GM12878 (cell line): ENCODE measurements around the gene MRTFB. TPM values are rescaled to one million over a fixed set of nuclear protein-coding genes. Genes with fewer than 3 reads are reported as not detected.

ENCODE experiments used
- ATAC-seq: fragments of 200-7000 bp; cut with Tn5 transposase; 3 replicates; pipeline ENCODE4 v1.9.1; 2020; ENCODE audit warnings: mild to moderate bottlenecking, moderate library complexity
- BruUV-seq: library from RNA; stranded (reverse); fragments of 400-500 nt; replicated peaks from 2 replicates; lab custom pipeline; 2021; lab: Mats Ljungman, UMichigan
- CTCF ChIA-PET: fragments of 300-600 bp; sonication (Branson Sonifier 250); formaldehyde crosslinking; extraction: SDS; loops from one replicate; lab custom pipeline; 2021; ENCODE audit warnings: inconsistent platforms; lab: Yijun Ruan, JAX
- POLR2A ChIA-PET: fragments of 350-600 bp; formaldehyde crosslinking; extraction: SDS; loops from one replicate; lab custom pipeline; 2021; ENCODE audit warnings: inconsistent platforms; lab: Charles Lee
- RAD21 ChIA-PET: fragments of 300-600 bp; sonication (Branson Sonifier 250); formaldehyde crosslinking; loops from one replicate; lab custom pipeline; 2023; ENCODE audit warnings: antibody characterized with exemption; ENCODE audit not compliant: unreplicated experiment; lab: Charles Lee
- SMC1A ChIA-PET: fragments of 300-600 bp; sonication (Branson Sonifier 250); formaldehyde crosslinking; loops from one replicate; lab custom pipeline; 2023; ENCODE audit not compliant: unreplicated experiment, uncharacterized antibody; lab: Charles Lee
- DNase-seq: peaks from one replicate; pipeline ENCODE4 v3.0.0-alpha.2; 2011; ENCODE audit warnings: low read depth, low spot score
- FAIRE-seq: peaks from 3 replicates; lab custom pipeline; 2011; peaks lifted over from hg19 to GRCh38; lab: Jason Lieb, UNC
- H2AFZ ChIP-seq: 2 replicates; pipeline ENCODE4 v1.6.0; 2011; ENCODE audit warnings: low read depth, low read length, control low read depth; ENCODE audit not compliant: control insufficient read depth
- H3K27ac ChIP-seq: 2 replicates; pipeline ENCODE4 v1.5.1; 2011; ENCODE audit warnings: control low read depth; ENCODE audit not compliant: control insufficient read depth, insufficient read depth
- H3K27me3 ChIP-seq, 2 experiments: replicated peaks in 1 of 2; 2 replicates each; pipeline versions ENCODE4 v1.6.0 to v1.6.1; 2011; ENCODE audit warnings: low read length in 1 of 2; ENCODE audit not compliant: control insufficient read depth in 2 of 2, insufficient read depth in 2 of 2
- H3K36me3 ChIP-seq, 2 experiments: 2 replicates each; pipeline ENCODE4 v1.5.1; 2011; ENCODE audit warnings: low read length in 1 of 2; ENCODE audit not compliant: control insufficient read depth in 2 of 2, insufficient read depth in 2 of 2
- H3K4me1 ChIP-seq: 2 replicates; pipeline ENCODE4 v1.6.1; 2011; ENCODE audit warnings: mild to moderate bottlenecking, low read length, moderate library complexity, mixed read lengths; ENCODE audit not compliant: control insufficient read depth, insufficient read depth
- H3K4me2 ChIP-seq: 2 replicates; pipeline ENCODE4 v1.6.0; 2011; ENCODE audit warnings: control low read depth; ENCODE audit not compliant: control insufficient read depth, insufficient read depth
- H3K4me3 ChIP-seq: fragments of 200-600 bp; sonication (generic); 2 replicates; pipeline ENCODE4 v1.5.1; 2016
- H3K79me2 ChIP-seq: 2 replicates; pipeline ENCODE4 v1.6.0; 2011; ENCODE audit warnings: low read length; ENCODE audit not compliant: control insufficient read depth, insufficient read depth
- H3K9ac ChIP-seq: 2 replicates; pipeline ENCODE4 v1.8.0; 2011; ENCODE audit warnings: low read length, control low read depth, mixed read lengths; ENCODE audit not compliant: control insufficient read depth, insufficient read depth
- H3K9me3 ChIP-seq: replicated peaks from 3 replicates; pipeline ENCODE4 v1.5.1; 2011; ENCODE audit warnings: mild to moderate bottlenecking, low read length; ENCODE audit not compliant: control insufficient read depth, insufficient read depth
- H4K20me1 ChIP-seq: 2 replicates; pipeline ENCODE4 v1.6.0; 2011; ENCODE audit not compliant: control insufficient read depth, insufficient read depth
- ATF7 ChIP-seq: fragments of 450-650 bp; IDR thresholded peaks from 2 replicates; pipeline ENCODE4 v1.6.1; 2016; ENCODE audit warnings: low read depth, mild to moderate bottlenecking
- CREM ChIP-seq: IDR thresholded peaks from 2 replicates; pipeline ENCODE4 v1.6.1; 2014; ENCODE audit warnings: antibody characterized with exemption, low read depth
- FOXM1 ChIP-seq: IDR thresholded peaks from 2 replicates; pipeline ENCODE4 v1.6.1; 2012; ENCODE audit warnings: low read depth, mild to moderate bottlenecking, inconsistent platforms, low read length, moderate library complexity
- POLR2A ChIP-seq: IDR thresholded peaks from 2 replicates; pipeline ENCODE4 v1.6.1; 2011; ENCODE audit warnings: low read depth, mild to moderate bottlenecking, low read length
- SMARCA5 ChIP-seq: fragments of 450-650 bp; IDR thresholded peaks from 2 replicates; pipeline ENCODE4 v1.6.1; 2017; ENCODE audit warnings: mild to moderate bottlenecking
- SPI1 ChIP-seq: IDR thresholded peaks from 2 replicates; pipeline ENCODE4 v1.6.1; 2011; ENCODE audit warnings: low read depth, mild to moderate bottlenecking, low read length, moderate library complexity, borderline replicate concordance; ENCODE audit not compliant: insufficient read depth
- STAT3 ChIP-seq: IDR thresholded peaks from 2 replicates; pipeline ENCODE4 v1.6.1; 2011; ENCODE audit warnings: low read depth, low read length, improper control_type of control experiment
- ZNF622 ChIP-seq: fragments of 450-650 bp; IDR thresholded peaks from 2 replicates; pipeline ENCODE4 v1.6.1; 2017; ENCODE audit warnings: mild to moderate bottlenecking, inconsistent platforms
- WGBS: methylation state at CpG from one replicate; pipeline ENCODE4 v1.1.6; 2016; ENCODE audit warnings: low lambda C conversion rate; ENCODE audit not compliant: insufficient replicate concordance, insufficient coverage; ENCODE audit errors: missing lambda C conversion rate; 5-methylcytosine and 5-hydroxymethylcytosine counted together
- in situ Hi-C: fragments of 300-500 bp; cut with MboI; formaldehyde crosslinking; loops from 9 replicates; pipeline ENCODE4 v1.14.3; 2018; ENCODE audit warnings: mixed read lengths
- intact Hi-C: fragments of 100-400 bp; cut with micrococcal nuclease; formaldehyde crosslinking; loops from one replicate; pipeline ENCODE4 v1.14.2; 2022; ENCODE audit not compliant: unreplicated experiment
- polyA plus RNA-seq, 11 experiments: library from polyadenylated mRNA; depleted of rRNA in 4 of 11; unstranded in 6 of 11; stranded (reverse) in 5 of 11; fragments of >200 nt; fragmentation: Nextera tagmentation in 4 of 11; fragmentation: Illumina TruSeq in 1 of 11; extraction: Ambion mirVana in 4 of 11; extraction: Trizol in 1 of 11; gene quantifications; 1 replicate in 1 of 11; 2 replicates in 10 of 11; pipeline versions ENCODE4 v1.2.1 to v1.2.3, GENCODE V29; 2011 to 2016; ENCODE audit warnings: inconsistent platforms in 2 of 11, missing spikeins in 2 of 11, low read depth in 1 of 11
- total RNA-seq, 4 experiments: library from RNA; depleted of rRNA in 3 of 4; stranded (reverse); fragments of >200 nt in 3 of 4; fragmentation: Illumina TruSeq in 1 of 4; extraction: Trizol in 1 of 4; gene quantifications; 2 replicates each; pipeline versions ENCODE4 v1.2.1 to v1.2.3, GENCODE V29; 2013 to 2021
- TF ChIP-seq, protein P1 (sequence below): fragments of 450-650 bp; IDR thresholded peaks from 2 replicates; pipeline ENCODE4 v1.6.1; 2017; ENCODE audit warnings: mild to moderate bottlenecking
- TF ChIP-seq, protein P2 (sequence below): fragments of 450-650 bp; IDR thresholded peaks from 2 replicates; pipeline ENCODE4 v1.6.1; 2016; ENCODE audit warnings: mild to moderate bottlenecking
- TF ChIP-seq, protein P3 (sequence below): fragments of 450-650 bp; IDR thresholded peaks from 2 replicates; pipeline ENCODE4 v1.6.1; 2018; ENCODE audit warnings: borderline replicate concordance, mild to moderate bottlenecking; ENCODE audit not compliant: partially characterized antibody

MRTFB gene
- total and polyA plus RNA-seq, 10 of the 15 experiments (the other 5 are each of a cell fraction or from before 2014, with no cell fraction given), result 2.1 to 14.3 (median 8.0) TPM

DNA sequence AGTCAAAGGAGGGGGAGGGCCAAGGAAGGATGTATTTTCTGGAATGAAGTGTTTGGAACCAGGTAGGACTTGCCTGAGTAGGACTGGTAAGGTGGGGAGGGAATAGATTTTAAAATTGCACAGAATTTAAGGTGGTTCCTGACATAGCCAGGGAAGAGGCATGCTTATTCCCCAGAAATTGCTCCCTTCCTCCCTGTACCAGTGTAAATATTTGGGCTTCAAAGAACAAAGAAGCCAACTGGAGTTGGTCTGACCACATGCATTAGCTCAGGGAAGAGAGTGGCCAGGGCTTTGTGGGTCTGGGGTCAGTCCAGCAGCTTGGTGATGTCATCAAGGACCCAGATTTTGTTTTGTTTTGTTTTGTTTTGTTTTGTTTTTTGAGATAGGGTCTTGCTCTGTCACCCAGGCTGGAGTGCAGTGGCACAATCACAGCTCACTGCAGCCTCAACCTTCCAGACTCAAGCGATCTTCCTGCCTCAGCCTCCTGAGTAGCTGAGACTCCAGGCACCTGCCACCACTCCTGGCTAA is 9.3 kb upstream of the MRTFB start:
- no peaks in the 10 kb centered on the region for H3K36me3 ChIP-seq
- H3K9ac ChIP-seq, result no peak overlapping the region
- H3K9me3 ChIP-seq, result no peaks in the 10 kb centered on the region; the same call in 2 of the 3 replicates
- no peaks in the 10 kb centered on the region for H3K4me1 ChIP-seq
- TF ChIP-seq FOXM1, result no peak
- TF ChIP-seq, protein P1, sequence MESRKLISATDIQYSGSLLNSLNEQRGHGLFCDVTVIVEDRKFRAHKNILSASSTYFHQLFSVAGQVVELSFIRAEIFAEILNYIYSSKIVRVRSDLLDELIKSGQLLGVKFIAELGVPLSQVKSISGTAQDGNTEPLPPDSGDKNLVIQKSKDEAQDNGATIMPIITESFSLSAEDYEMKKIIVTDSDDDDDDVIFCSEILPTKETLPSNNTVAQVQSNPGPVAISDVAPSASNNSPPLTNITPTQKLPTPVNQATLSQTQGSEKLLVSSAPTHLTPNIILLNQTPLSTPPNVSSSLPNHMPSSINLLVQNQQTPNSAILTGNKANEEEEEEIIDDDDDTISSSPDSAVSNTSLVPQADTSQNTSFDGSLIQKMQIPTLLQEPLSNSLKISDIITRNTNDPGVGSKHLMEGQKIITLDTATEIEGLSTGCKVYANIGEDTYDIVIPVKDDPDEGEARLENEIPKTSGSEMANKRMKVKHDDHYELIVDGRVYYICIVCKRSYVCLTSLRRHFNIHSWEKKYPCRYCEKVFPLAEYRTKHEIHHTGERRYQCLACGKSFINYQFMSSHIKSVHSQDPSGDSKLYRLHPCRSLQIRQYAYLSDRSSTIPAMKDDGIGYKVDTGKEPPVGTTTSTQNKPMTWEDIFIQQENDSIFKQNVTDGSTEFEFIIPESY, result no peak
- no peak for TF ChIP-seq ZNF622
- TF ChIP-seq SPI1, result no peak
- TF ChIP-seq, protein P2, sequence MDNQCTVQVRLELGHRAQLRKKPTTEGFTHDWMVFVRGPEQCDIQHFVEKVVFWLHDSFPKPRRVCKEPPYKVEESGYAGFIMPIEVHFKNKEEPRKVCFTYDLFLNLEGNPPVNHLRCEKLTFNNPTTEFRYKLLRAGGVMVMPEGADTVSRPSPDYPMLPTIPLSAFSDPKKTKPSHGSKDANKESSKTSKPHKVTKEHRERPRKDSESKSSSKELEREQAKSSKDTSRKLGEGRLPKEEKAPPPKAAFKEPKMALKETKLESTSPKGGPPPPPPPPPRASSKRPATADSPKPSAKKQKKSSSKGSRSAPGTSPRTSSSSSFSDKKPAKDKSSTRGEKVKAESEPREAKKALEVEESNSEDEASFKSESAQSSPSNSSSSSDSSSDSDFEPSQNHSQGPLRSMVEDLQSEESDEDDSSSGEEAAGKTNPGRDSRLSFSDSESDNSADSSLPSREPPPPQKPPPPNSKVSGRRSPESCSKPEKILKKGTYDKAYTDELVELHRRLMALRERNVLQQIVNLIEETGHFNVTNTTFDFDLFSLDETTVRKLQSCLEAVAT, result no peak
- TF ChIP-seq STAT3, result no peak
- no peak for TF ChIP-seq POLR2A
- TF ChIP-seq CREM, result no peak
- TF ChIP-seq SMARCA5, result no peak
- TF ChIP-seq, protein P3, sequence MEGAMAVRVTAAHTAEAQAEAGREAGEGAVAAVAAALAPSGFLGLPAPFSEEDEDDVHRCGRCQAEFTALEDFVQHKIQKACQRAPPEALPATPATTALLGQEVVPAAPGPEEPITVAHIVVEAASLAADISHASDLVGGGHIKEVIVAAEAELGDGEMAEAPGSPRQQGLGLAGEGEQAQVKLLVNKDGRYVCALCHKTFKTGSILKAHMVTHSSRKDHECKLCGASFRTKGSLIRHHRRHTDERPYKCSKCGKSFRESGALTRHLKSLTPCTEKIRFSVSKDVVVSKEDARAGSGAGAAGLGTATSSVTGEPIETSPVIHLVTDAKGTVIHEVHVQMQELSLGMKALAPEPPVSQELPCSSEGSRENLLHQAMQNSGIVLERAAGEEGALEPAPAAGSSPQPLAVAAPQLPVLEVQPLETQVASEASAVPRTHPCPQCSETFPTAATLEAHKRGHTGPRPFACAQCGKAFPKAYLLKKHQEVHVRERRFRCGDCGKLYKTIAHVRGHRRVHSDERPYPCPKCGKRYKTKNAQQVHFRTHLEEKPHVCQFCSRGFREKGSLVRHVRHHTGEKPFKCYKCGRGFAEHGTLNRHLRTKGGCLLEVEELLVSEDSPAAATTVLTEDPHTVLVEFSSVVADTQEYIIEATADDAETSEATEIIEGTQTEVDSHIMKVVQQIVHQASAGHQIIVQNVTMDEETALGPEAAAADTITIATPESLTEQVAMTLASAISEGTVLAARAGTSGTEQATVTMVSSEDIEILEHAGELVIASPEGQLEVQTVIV, result no peak
- no peak for TF ChIP-seq ATF7
- ChIA-PET POLR2A (interaction anchor here (0.6 to 0.7 kb wide), 3 partner anchors 213 to 1650 kb away, joined by 4 read pairs; no protein-coding TSS in a partner anchor), RAD21 (interaction anchor here (0.6 kb wide), 2 partner anchors 120 to 1145 kb away, joined by 4 read pairs; no protein-coding TSS in a partner anchor), SMC1A (interaction anchor here (1.1 kb wide), 1 partner anchor 53 kb away, joined by 4 read pairs; no protein-coding TSS in a partner anchor), CTCF (interaction anchor here (1.2 kb wide), 2 partner anchors 8 to 57 kb away, joined by 4 read pairs; no protein-coding TSS in a partner anchor)
- FAIRE-seq (no peak), ATAC-seq (no peak), DNase-seq (no peak)
- H3K79me2 ChIP-seq, result no peaks in the 10 kb centered on the region
- 44% methylated on average over 1 of the region's 1 CpG for WGBS
- H2AFZ ChIP-seq, result no peak overlapping the region
- H3K27ac ChIP-seq, result no peak overlapping the region
- intact Hi-C loops, result no loop called here
- no peak overlapping the region for H3K4me3 ChIP-seq
- no peak overlapping the region for H3K4me2 ChIP-seq
- no peaks in the 10 kb centered on the region for H3K27me3 ChIP-seq
- no TSS peak for BruUV-seq
- in situ Hi-C loops, result no loop called here
- H4K20me1 ChIP-seq, result no peaks in the 10 kb centered on the region
